Stimulated activated CD4-positive, alpha-beta T cell treated with anti-CD3 and anti-CD28 coated beads, Interleukin-1b, Interleukin-23, amount 100 ng/mL, for 48 hours (primary cell): ENCODE results near the gene TSSK2.

Experiments used
- DNase-seq: peaks from one replicate; pipeline ENCODE4 v3.0.0-alpha.2; 2020

Gene TSSK2

GRCh38 chr22:19125474-19126308, 5.4 kb upstream of the TSSK2 start:
- no peak for DNase-seq

DNA sequence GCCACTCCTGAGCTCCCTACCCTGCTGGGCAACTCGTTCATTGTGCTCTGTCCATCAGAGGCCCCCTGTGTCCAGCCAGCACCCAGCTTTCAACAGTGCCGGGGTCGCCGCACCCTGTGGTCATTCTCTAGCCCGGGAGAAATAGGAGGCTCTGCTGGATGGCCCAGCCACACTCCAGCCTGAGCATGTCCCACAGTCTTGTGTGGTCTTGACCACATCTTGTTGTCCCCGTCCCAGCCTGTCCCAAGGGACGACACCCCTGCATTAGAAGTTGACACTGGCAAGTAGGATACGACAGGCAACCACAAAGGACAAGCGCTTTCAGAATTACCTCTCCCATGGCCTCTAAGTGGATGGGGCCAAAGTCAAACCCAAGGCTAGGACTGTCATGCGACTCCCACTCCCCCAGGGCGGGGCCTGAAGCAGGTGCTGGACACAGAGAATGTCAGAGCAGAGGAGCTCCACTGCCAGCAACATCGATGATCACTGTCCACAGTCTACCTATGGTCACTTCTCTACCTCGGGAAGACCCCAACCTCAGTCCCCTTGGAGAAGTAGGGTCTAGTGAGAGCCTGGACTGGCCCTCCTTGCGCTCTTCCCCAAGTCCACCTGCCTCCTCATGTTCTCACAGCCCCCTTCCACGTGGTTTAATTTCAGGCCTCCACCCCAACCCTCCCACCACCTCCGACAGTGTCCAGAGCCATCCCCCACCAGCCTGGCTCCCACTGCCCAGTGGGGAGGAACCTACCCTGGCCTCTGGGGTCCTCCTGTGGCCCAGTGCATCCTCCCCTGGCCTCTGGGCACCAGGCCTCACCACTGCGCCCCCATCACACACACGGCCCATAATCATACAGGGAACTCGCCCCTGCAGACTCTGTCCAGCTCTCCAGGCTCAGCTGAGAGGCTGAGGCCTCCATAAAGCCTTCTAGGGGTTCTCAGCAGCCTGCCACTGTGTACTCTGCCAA, 4.5 kb upstream of the TSSK2 start:
- DNase-seq = no peak

- no peak for DNase-seq
Measured at GRCh38 chr22:19127329-19128008, 3.6 kb upstream of the TSSK2 start.

GRCh38 chr22:19128009-19128401, 3.1 kb upstream of the TSSK2 start:
- DNase-seq = no peak

- no peak for DNase-seq
Measured at GRCh38 chr22:19128946-19129727, 2.0 kb upstream of the TSSK2 start.

- DNase-seq = no peak
Measured at GRCh38 chr22:19129871-19130270, 1.2 kb upstream of the TSSK2 start.

- no peak for DNase-seq
Measured at GRCh38 chr22:19131685-19132015, 542 bp downstream of the TSSK2 start.

GRCh38 chr22:19132153-19132552, 1.0 kb downstream of the TSSK2 start:
- DNase-seq = no peak

DNA sequence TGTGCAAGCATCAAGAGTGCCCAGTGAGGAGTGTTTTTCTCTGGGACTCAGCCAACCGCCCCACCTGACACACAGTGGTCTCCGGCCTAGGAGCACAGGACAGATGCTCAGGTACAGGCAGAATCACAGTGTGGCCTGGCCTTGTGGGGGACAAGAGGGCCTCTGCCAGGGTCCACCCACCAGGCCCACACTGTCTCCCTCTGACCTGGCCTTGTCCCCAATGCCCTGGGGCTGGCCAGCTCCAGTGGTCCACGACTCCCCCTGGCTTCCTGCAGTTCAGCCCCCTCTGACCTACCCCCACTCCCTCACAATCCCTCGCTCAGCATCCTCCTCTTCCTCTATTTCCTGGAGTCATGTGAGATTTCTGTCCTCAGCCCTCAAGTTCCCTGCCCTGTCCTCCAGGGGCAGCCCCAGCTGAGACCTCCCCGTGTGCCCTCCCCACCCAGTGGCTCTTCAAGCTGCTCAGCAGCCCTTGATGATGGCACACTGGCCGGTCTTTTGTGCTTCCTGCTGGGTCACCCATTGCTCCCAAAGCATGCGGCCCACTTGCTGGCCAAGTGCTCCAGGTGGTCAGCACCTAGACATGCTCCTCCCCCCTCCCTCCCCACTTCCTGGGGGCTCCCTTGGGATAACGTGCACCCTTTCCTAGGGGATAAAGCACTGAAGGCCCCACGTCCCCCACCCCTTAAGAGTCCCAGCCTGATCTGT, 1.7 kb downstream of the TSSK2 start:
- DNase-seq = no peak

DNA sequence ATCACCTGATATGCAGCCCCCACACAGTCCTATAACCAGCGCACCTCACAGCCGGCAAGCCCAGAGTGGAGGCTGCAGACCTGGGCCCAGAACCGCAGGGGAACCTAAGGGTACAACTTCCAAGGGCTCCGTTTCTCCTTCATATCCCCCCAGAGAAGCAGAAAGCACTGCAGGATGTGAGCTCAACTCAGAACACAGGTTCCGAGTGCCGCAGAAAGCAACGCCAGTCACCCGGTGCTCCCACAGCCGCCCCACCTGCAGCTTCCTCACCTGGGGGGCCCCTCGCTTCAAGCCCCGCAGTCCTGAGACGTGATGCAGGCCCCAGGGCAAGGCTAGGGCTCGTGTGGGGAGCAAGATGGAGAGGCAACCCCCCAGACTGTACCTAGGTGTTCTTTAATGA, 2.5 kb downstream of the TSSK2 start:
- no peak for DNase-seq

DNA sequence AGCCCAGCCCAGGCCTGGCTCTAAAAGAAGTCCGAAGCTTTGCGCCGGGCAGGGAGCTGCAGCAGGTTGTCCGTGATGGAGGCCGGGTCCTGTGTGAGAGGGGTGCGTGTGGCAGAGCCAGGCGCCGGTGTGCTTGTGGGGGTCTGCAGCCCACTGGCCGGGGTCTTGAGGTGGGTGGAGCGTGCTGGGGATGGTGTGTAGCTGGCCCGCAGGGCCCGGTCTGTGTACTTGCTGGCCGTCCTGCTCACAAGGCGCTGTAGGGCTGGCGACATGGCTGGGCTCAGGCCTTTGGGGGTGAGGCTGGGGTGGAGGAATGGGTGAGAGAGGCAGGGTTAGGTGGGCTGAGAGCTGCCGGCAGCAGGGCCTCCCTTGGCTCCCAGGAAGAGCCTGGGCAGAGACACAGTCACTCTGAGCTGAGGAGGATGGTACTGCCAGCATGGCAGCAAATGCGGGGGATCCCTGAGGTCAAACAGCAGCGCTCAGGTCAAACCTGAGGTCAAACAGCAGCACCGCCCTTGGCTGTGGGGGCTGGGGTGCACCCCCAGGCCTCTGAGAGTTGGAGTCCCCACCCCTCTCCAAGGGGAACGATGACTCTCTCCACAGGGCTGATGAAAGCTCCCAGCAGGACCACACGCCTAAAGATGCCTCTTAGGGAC, 3.2 kb downstream of the TSSK2 start:
- no peak for DNase-seq

GRCh38 chr22:19134874-19135273, 3.8 kb downstream of the TSSK2 start:
- no peak for DNase-seq

DNA sequence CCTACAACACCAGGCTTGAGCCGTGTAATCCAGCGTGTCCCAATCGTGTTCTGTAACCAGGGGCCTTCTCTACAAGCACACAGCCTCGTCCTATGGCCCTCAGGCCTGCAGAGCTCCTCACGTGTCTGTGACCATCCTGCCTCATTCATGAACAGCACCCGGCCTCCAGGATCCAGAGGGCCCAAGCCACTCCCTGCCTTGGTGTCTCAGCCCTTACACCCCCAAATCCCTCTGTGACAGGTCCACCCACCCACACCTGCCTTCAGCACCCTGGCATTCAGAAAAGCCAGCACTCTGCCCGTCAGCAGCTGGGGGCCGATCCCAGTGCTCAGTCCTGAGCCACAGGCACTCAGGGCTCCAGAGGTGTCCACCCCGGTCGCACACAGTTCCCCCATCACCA, 5.8 kb downstream of the TSSK2 start:
- no peak for DNase-seq

- no peak for DNase-seq
Measured at GRCh38 chr22:19137384-19138216, 6.5 kb downstream of the TSSK2 start.

GRCh38 chr22:19138217-19139000, 7.3 kb downstream of the TSSK2 start:
- DNase-seq = no peak

DNA sequence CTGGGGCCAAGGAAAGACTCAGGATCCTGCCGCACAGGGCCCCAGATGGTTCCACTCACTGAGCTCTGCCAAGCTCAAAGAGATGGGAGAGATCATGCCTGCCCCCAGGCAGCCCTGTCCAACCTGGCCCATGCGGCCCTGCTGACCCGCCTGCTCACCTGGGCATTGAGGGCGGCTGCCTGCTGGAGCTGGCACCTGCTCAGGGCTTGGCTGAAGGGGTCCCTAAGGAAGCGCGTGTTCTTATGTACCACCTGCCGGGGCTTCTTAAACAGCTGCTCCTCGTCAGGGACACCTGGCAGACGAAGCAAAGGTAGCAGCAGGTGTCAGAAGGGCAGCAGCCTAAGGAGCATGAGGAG, 7.9 kb downstream of the TSSK2 start:
- DNase-seq = no peak

DNA sequence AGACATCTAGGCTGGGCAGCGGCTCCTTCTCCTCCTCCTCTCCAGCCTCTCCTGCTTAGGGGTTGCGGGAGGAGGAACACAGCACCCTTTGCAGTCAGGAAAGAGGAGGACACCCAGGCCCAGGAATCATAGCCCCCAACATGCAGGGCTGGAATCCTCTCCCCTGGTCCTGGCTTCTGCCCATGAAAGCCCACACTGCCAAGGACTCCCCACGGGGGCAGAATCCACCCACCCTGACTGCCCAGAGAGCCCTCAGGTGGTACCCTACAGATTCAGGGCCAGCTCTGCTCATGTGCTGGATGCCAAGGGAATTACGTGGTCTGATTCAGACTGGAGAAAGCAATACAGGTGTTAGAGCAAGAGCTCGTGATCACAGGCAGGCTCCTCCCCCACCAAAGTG, 8.9 kb downstream of the TSSK2 start:
- no peak for DNase-seq

GRCh38 chr22:19142394-19142793, 11.3 kb downstream of the TSSK2 start:
- no peak for DNase-seq

DNA sequence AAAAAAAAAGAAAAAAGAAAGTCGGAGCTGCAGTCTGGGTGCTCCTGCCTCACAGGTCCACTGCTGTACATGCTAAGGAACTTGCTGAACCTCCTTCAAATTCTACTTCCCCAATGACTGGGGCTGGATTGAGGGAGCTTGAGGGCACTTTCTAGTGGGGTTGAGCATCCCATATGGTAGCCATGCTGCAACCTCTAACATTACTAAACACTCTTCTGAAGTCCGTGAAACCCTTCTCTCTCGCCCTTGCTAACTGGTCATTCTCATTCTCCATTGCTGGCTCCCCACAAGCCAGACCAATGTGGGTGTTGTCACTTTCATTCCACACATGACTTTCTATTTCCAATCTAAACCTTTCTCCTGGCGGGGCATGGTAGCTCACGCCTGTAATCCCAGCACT, 12.1 kb downstream of the TSSK2 start:
- no peak for DNase-seq

- peak; percentile 49 for DNase-seq
Measured at GRCh38 chr22:19143967-19144400, 12.9 kb downstream of the TSSK2 start.
